HepG2 (cell line): ENCODE results near the gene CHMP1B. TPM values are rescaled to one million over a fixed set of nuclear protein-coding genes. Genes with fewer than 3 reads are reported as not detected.

Experiments used
- ATAC-seq: fragments of 200-7000 bp; cut with Tn5 transposase; 3 replicates; pipeline ENCODE4 v1.9.1; 2020; ENCODE audit warnings: mild to moderate bottlenecking, moderate library complexity
- BruUV-seq: library from RNA; stranded (reverse); fragments of 400-500 nt; replicated peaks from 2 replicates; lab custom pipeline; 2021; lab: Mats Ljungman, UMichigan
- CTCF ChIA-PET: fragments of 300-600 bp; formaldehyde crosslinking; extraction: SDS; loops from one replicate; lab custom pipeline; 2021; ENCODE audit warnings: low total read pairs, inconsistent platforms, low intra/inter-chr PET ratio; lab: Yijun Ruan, JAX
- POLR2A ChIA-PET: fragments of 350-600 bp; sonication (Branson Sonifier 250); formaldehyde crosslinking; loops from one replicate; lab custom pipeline; 2020; ENCODE audit warnings: antibody characterized with exemption, inconsistent platforms; lab: Yijun Ruan, JAX
- DNase-seq: peaks from one replicate; pipeline ENCODE4 v3.0.0-alpha.2; 2015; ENCODE audit warnings: low spot score
- FAIRE-seq: peaks from 3 replicates; lab custom pipeline; 2011; peaks lifted over from hg19 to GRCh38; lab: Jason Lieb, UNC
- H2AFZ ChIP-seq: one replicate; pipeline ENCODE4 v1.6.1; 2011; ENCODE audit warnings: low read length, inconsistent platforms
- H3K27ac ChIP-seq: fragments of 300-600 bp; 3 replicates; pipeline ENCODE4 v1.8.0; 2011; ENCODE audit warnings: mixed run types, mild to moderate bottlenecking, mixed read lengths, low read length, inconsistent platforms; ENCODE audit not compliant: insufficient read depth; ENCODE audit errors: extremely low read length
- H3K27me3 ChIP-seq, 2 experiments: fragments of 200-600 bp in 1 of 2; 2 replicates in 1 of 2; 3 replicates in 1 of 2; pipeline versions ENCODE4 v1.6.0 to v1.8.0; 2011; ENCODE audit warnings: low read length in 2 of 2, mild to moderate bottlenecking in 2 of 2, moderate library complexity in 2 of 2, inconsistent platforms in 1 of 2; ENCODE audit not compliant: insufficient read depth in 2 of 2, control insufficient read depth in 1 of 2
- H3K36me3 ChIP-seq, 2 experiments: fragments of 200-600 bp in 1 of 2; replicated peaks in 1 of 2; 2 replicates in 1 of 2; 3 replicates in 1 of 2; pipeline versions ENCODE4 v1.5.1 to v1.8.0; 2011; ENCODE audit warnings: low read length in 2 of 2, inconsistent platforms in 1 of 2; ENCODE audit not compliant: insufficient read depth in 2 of 2, control insufficient read depth in 1 of 2
- H3K4me1 ChIP-seq: 2 replicates; pipeline ENCODE4 v1.5.1; 2012; ENCODE audit warnings: low read length, inconsistent platforms; ENCODE audit not compliant: insufficient read depth
- H3K4me2 ChIP-seq: 2 replicates; pipeline ENCODE4 v1.6.0; 2011; ENCODE audit warnings: low read depth, low read length, inconsistent platforms
- H3K4me3 ChIP-seq, 3 experiments: fragments of 200-600 bp in 1 of 3; sonication (generic), shearing (Covaris generic) in 1 of 3; replicated peaks in 1 of 3; 2 replicates each; pipeline ENCODE4 v1.5.1; 2011 to 2016; ENCODE audit warnings: low read length in 3 of 3, inconsistent platforms in 2 of 3, low read depth in 2 of 3, mild to moderate bottlenecking in 2 of 3, control low read depth in 1 of 3, mixed read lengths in 1 of 3; ENCODE audit not compliant: insufficient read depth in 1 of 3
- H3K79me2 ChIP-seq: one replicate; pipeline ENCODE4 v1.6.1; 2011; ENCODE audit warnings: low read length, inconsistent platforms; ENCODE audit not compliant: insufficient read depth
- H3K9ac ChIP-seq: 2 replicates; pipeline ENCODE4 v1.6.0; 2011; ENCODE audit warnings: mild to moderate bottlenecking, low read depth, low read length, inconsistent platforms; ENCODE audit not compliant: insufficient read depth
- H3K9me3 ChIP-seq: 2 replicates; pipeline ENCODE4 v1.5.1; 2012; ENCODE audit warnings: mild to moderate bottlenecking, low read length
- H4K20me1 ChIP-seq: 2 replicates; pipeline ENCODE4 v1.6.0; 2011; ENCODE audit warnings: inconsistent platforms, mild to moderate bottlenecking, low read length, moderate library complexity; ENCODE audit not compliant: insufficient read depth
- AFF4 ChIP-seq: sonication (generic); formaldehyde crosslinking; IDR thresholded peaks from 2 replicates; pipeline ENCODE4 v1.4.0; 2020; ENCODE audit warnings: missing genetic modification reagents
- EP300 ChIP-seq, 3 experiments: sonication (generic) in 1 of 3; formaldehyde crosslinking in 1 of 3; IDR thresholded peaks; 2 replicates each; pipeline versions ENCODE4 v1.5.1 to v1.6.1; 2011 to 2020; ENCODE audit warnings: low read depth in 2 of 3, low read length in 2 of 3, borderline replicate concordance in 1 of 3, improper control_type of control experiment in 1 of 3, mild to moderate bottlenecking in 1 of 3, missing genetic modification reagents in 1 of 3, moderate library complexity in 1 of 3
- ETS1 ChIP-seq: sonication (generic); formaldehyde crosslinking; IDR thresholded peaks from 2 replicates; pipeline ENCODE4 v1.4.0; 2020; ENCODE audit warnings: missing genetic modification reagents
- GATA4 ChIP-seq: sonication (generic); IDR thresholded peaks from 2 replicates; pipeline ENCODE4 v1.6.1; 2016; ENCODE audit warnings: antibody characterized with exemption, low read depth, borderline replicate concordance
- IKZF1 ChIP-seq: fragments of 450-650 bp; IDR thresholded peaks from 2 replicates; pipeline ENCODE4 v1.7.1; 2016
- JDP2 ChIP-seq: sonication (generic); formaldehyde crosslinking; IDR thresholded peaks from 2 replicates; pipeline ENCODE4 v1.8.1; 2022; ENCODE audit warnings: missing genetic modification reagents, borderline replicate concordance
- KLF16 ChIP-seq, 2 experiments: sonication (generic) in 1 of 2; formaldehyde crosslinking in 1 of 2; IDR thresholded peaks; 2 replicates each; pipeline versions ENCODE4 v1.6.1 to v1.8.0; 2016 to 2023; ENCODE audit warnings: missing genetic modification reagents in 2 of 2, missing compliant biosample characterization in 1 of 2
- ONECUT2 ChIP-seq: sonication (generic); formaldehyde crosslinking; IDR thresholded peaks from 2 replicates; pipeline ENCODE4 v1.4.0; 2020; ENCODE audit warnings: missing genetic modification reagents
- REPIN1 ChIP-seq: sonication (generic); formaldehyde crosslinking; IDR thresholded peaks from 2 replicates; pipeline ENCODE4 v1.8.0; 2022; ENCODE audit warnings: missing genetic modification reagents, low read depth, mild to moderate bottlenecking, borderline replicate concordance
- SRSF1 ChIP-seq: fragments of 200-400 bp; formaldehyde crosslinking; optimal IDR thresholded peaks from 2 replicates; pipeline ENCODE3; 2017; ENCODE audit warnings: mild to moderate bottlenecking, low read depth, low read length, moderate library complexity
- TAF1 ChIP-seq: sonication (generic); formaldehyde crosslinking; IDR thresholded peaks from 2 replicates; pipeline ENCODE4 v1.4.0; 2020; ENCODE audit warnings: missing genetic modification reagents
- TAF15 ChIP-seq: fragments of 200-400 bp; formaldehyde crosslinking; IDR thresholded peaks from one replicate; pipeline ENCODE4 v1.6.1; 2018; ENCODE audit warnings: mild to moderate bottlenecking, low read depth, low read length; ENCODE audit not compliant: poor library complexity, severe bottlenecking
- TCF12 ChIP-seq, 2 experiments: fragments of 450-650 bp in 1 of 2; sonication (generic) in 1 of 2; formaldehyde crosslinking in 1 of 2; IDR thresholded peaks; 2 replicates each; pipeline versions ENCODE4 v1.6.1 to v1.8.0; 2017 to 2022; ENCODE audit warnings: antibody characterized with exemption in 1 of 2, mild to moderate bottlenecking in 1 of 2, missing genetic modification reagents in 1 of 2, moderate library complexity in 1 of 2
- ZBTB20 ChIP-seq: sonication (generic); formaldehyde crosslinking; IDR thresholded peaks from 2 replicates; pipeline ENCODE4 v1.8.1; 2023; ENCODE audit warnings: missing genetic modification reagents, low read depth, mild to moderate bottlenecking, borderline replicate concordance
- ZNF143 ChIP-seq: sonication (generic); formaldehyde crosslinking; IDR thresholded peaks from 2 replicates; pipeline ENCODE4 v1.4.0; 2020; ENCODE audit warnings: missing genetic modification reagents
- ZNF354B ChIP-seq: sonication (generic); formaldehyde crosslinking; IDR thresholded peaks from 2 replicates; pipeline ENCODE4 v1.8.0; 2022; ENCODE audit warnings: mild to moderate bottlenecking, missing genetic modification reagents
- ZNF460 ChIP-seq: sonication (generic); formaldehyde crosslinking; IDR thresholded peaks from 2 replicates; pipeline ENCODE4 v1.5.1; 2020; ENCODE audit warnings: missing genetic modification reagents, mild to moderate bottlenecking, borderline replicate concordance
- ZNF747 ChIP-seq: sonication (generic); formaldehyde crosslinking; IDR thresholded peaks from 2 replicates; pipeline ENCODE4 v1.8.1; 2023; ENCODE audit warnings: missing genetic modification reagents, mild to moderate bottlenecking, borderline replicate concordance
- WGBS: methylation state at CpG from one replicate; pipeline ENCODE4 v1.1.6; 2017; ENCODE audit warnings: low lambda C conversion rate; 5-methylcytosine and 5-hydroxymethylcytosine counted together
- in situ Hi-C: cut with HindIII; loops from 2 replicates; pipeline ENCODE4 v1.10.0; 2017; ENCODE audit warnings: low pct_unique_long_range_greater_than_20kb; ENCODE audit not compliant: extremely low pct_ligation_motif_present
- intact Hi-C: fragments of 100-400 bp; cut with micrococcal nuclease; formaldehyde crosslinking; loops from one replicate; pipeline ENCODE4 v1.10.0; 2022; ENCODE audit not compliant: unreplicated experiment
- polyA plus RNA-seq, 8 experiments: library from polyadenylated mRNA; depleted of rRNA in 3 of 8; stranded (reverse) in 7 of 8; unstranded in 1 of 8; fragments of >200 nt; fragmentation: Illumina TruSeq in 4 of 8; extraction: Trizol in 4 of 8; gene quantifications; 2 replicates each; pipeline versions ENCODE4 v1.2.1 to v1.2.3, GENCODE V29; 2011 to 2016; ENCODE audit warnings: low read depth in 4 of 8, missing spikeins in 1 of 8, mixed read lengths in 1 of 8; ENCODE audit not compliant: insufficient read depth in 1 of 8
- total RNA-seq, 5 experiments: library from RNA; depleted of rRNA; stranded (reverse); fragments of >200 nt; fragmentation: Illumina TruSeq; extraction: Trizol; gene quantifications; 2 replicates each; pipeline ENCODE4 v1.2.3, GENCODE V29; 2016; ENCODE audit warnings: low read depth in 1 of 5

CHMP1B gene
- total and polyA plus RNA-seq, 2 of the 13 experiments (the other 11 are each of a cell fraction or from before 2014, with no cell fraction given): 18.8 to 20.2 TPM

GRCh38 chr18:11877497-11878135 is 26.4 kb downstream of the CHMP1B start:
- Histone ChIP-seq H3K36me3 (no peaks in the 10 kb centered on the region; a peak in 1 of 5 replicates), H3K27ac (no peak overlapping the region), H3K4me1 (peaks cover 25% of the 10 kb centered on the region), H2AFZ (no peak overlapping the region), H3K9ac (no peak overlapping the region), H3K9me3 (no peaks in the 10 kb centered on the region), H3K79me2 (no peaks in the 10 kb centered on the region), H3K4me2 (no peak overlapping the region), H4K20me1 (no peaks in the 10 kb centered on the region), H3K4me3 (no peak overlapping the region)
- intact Hi-C loops (no loop called here), in situ Hi-C loops (loop anchor here (5.0 kb wide), 1 partner anchor 130 kb away; no protein-coding TSS in a partner anchor)
- DNase-seq (no peak), FAIRE-seq (no peak), ATAC-seq (no peak)
- WGBS: 92% methylated on average over 10 of the region's 10 CpGs
- POLR2A ChIA-PET: interaction anchor here (0.6 kb wide), 1 partner anchor 103 kb away, joined by 3 read pairs; no protein-coding TSS in a partner anchor
- TF ChIP-seq REPIN1 (CRISPR knock-in tag) (no peak), SRSF1 (no peak), IKZF1 (no peak), ZNF143 (CRISPR knock-in tag) (no peak), EP300 (IDR thresholded peaks at IDR 0.05; ENCODE audit: low read depth in 2 of 2, low read length in 2 of 2) (no peak), EP300 (CRISPR knock-in tag; IDR thresholded peaks at IDR 0.05; ENCODE audit: borderline replicate concordance) (no peak), JDP2 (no peak), TAF1 (CRISPR knock-in tag) (no peak), ZNF354B (no peak), TCF12 (IDR thresholded peaks at IDR 0.05) (no peak), TCF12 (CRISPR knock-in tag; IDR thresholded peaks at IDR 0.05) (no peak), ZNF747 (CRISPR knock-in tag) (no peak), ZBTB20 (no peak), TAF15 (no peak), KLF16 (CRISPR knock-in tag; IDR thresholded peaks at IDR 0.05) (no peak), ONECUT2 (CRISPR knock-in tag) (no peak), ETS1 (CRISPR knock-in tag) (no peak), AFF4 (CRISPR knock-in tag) (no peak), GATA4 (no peak), ZNF460 (CRISPR knock-in tag) (no peak)
- TF ChIP-seq, all 625 proteins: peak for 0
- H3K27me3 ChIP-seq: no peaks in the 10 kb centered on the region
- CTCF ChIA-PET: no interaction called here
- no TSS peak for BruUV-seq
